Measurements from ENCODE around the gene SLC66A3.

Gene SLC66A3

DNA sequence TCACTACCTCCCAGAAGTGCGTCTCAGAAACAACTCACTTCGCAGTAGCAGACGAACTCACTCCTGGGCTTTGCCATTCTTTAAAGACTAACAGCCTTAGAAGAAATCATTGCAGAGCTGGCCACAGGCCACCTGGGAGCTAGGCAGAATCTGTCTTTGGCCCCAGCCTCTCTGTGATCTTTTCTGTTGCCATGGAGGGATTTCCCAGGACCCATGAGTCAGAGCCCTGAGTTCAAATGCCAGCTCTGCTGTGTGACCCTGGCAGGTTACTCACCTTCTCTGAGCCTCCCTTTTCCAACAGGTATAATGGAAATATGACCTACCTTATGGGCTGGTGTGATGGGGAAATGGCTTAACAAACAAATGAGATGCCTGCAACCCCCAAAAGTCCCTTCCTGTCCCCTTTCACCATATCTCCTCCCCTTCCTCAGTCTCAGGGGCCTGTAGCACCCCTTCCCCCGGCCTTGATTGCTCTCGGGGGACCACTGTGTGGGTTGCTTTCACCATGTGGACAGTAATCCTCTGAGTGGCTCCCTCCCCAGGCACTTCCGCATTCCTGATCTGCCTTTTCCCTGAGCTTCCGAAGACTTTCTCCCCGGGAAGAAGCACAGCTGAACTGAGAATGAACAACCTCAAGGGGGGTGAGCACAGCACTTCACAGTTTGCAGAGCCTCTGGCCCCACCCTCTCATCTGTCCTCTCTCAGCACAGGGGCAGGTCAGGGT, 34.0 kb upstream of the SLC66A3 start:
- in situ Hi-C loops (cut with HindIII; ENCODE audit: low pct_ligation_motif_present, low sequenced_read_pairs), result no loop called here
- DNase-seq, result no peak
- H3K27me3 ChIP-seq (replicated peaks), result no peaks in the 10 kb centered on the region
- no peak overlapping the region for H3K27ac ChIP-seq
- H3K4me3 ChIP-seq (ENCODE audit: low read depth, low read length), result no peak overlapping the region
- H3K36me3 ChIP-seq (replicated peaks), result no peaks in the 10 kb centered on the region
- TF ChIP-seq, protein P1, sequence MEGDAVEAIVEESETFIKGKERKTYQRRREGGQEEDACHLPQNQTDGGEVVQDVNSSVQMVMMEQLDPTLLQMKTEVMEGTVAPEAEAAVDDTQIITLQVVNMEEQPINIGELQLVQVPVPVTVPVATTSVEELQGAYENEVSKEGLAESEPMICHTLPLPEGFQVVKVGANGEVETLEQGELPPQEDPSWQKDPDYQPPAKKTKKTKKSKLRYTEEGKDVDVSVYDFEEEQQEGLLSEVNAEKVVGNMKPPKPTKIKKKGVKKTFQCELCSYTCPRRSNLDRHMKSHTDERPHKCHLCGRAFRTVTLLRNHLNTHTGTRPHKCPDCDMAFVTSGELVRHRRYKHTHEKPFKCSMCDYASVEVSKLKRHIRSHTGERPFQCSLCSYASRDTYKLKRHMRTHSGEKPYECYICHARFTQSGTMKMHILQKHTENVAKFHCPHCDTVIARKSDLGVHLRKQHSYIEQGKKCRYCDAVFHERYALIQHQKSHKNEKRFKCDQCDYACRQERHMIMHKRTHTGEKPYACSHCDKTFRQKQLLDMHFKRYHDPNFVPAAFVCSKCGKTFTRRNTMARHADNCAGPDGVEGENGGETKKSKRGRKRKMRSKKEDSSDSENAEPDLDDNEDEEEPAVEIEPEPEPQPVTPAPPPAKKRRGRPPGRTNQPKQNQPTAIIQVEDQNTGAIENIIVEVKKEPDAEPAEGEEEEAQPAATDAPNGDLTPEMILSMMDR (IDR thresholded peaks at IDR 0.05; ENCODE audit: low read depth, low read length, missing control alignments), result no peak

- TF ChIP-seq, protein P1 (IDR thresholded peaks at IDR 0.05; ENCODE audit: low read depth, low read length, missing control alignments), result no peak
- Histone ChIP-seq H3K27me3 (replicated peaks) (no peaks in the 10 kb centered on the region), H3K4me3 (ENCODE audit: low read depth, low read length) (no peak overlapping the region), H3K36me3 (replicated peaks) (no peaks in the 10 kb centered on the region), H3K27ac (no peak overlapping the region)
- in situ Hi-C loops (cut with HindIII; ENCODE audit: low pct_ligation_motif_present, low sequenced_read_pairs), result no loop called here
- DNase-seq, result no peak
These were observed 33.5 kb upstream of the SLC66A3 start for GRCh38 chr2:11121823-11122155.

GRCh38 chr2:11122380-11122779, 32.9 kb upstream of the SLC66A3 start:
- in situ Hi-C loops (cut with HindIII; ENCODE audit: low pct_ligation_motif_present, low sequenced_read_pairs), result no loop called here
- H3K27me3 ChIP-seq (replicated peaks), result no peaks in the 10 kb centered on the region
- TF ChIP-seq, protein P1 (IDR thresholded peaks at IDR 0.05; ENCODE audit: low read depth, low read length, missing control alignments), result no peak
- H3K36me3 ChIP-seq (replicated peaks), result no peaks in the 10 kb centered on the region
- H3K4me3 ChIP-seq (ENCODE audit: low read depth, low read length), result no peak overlapping the region
- no peak for DNase-seq
- H3K27ac ChIP-seq, result no peak overlapping the region

GRCh38 chr2:11123001-11123809, 32.1 kb upstream of the SLC66A3 start:
- in situ Hi-C loops (cut with HindIII; ENCODE audit: low pct_ligation_motif_present, low sequenced_read_pairs), result no loop called here
- no peak overlapping the region for H3K27ac ChIP-seq
- DNase-seq, result no peak
- no peaks in the 10 kb centered on the region for H3K27me3 ChIP-seq (replicated peaks)
- no peaks in the 10 kb centered on the region for H3K36me3 ChIP-seq (replicated peaks)
- TF ChIP-seq, protein P1 (IDR thresholded peaks at IDR 0.05; ENCODE audit: low read depth, low read length, missing control alignments), result no peak
- no peak overlapping the region for H3K4me3 ChIP-seq (ENCODE audit: low read depth, low read length)

- H3K27me3 ChIP-seq (replicated peaks), result no peaks in the 10 kb centered on the region
- H3K27ac ChIP-seq, result no peak overlapping the region
- no peaks in the 10 kb centered on the region for H3K36me3 ChIP-seq (replicated peaks)
- TF ChIP-seq, protein P1 (IDR thresholded peaks at IDR 0.05; ENCODE audit: low read depth, low read length, missing control alignments), result peak; percentile 98
- in situ Hi-C loops (cut with HindIII; ENCODE audit: low pct_ligation_motif_present, low sequenced_read_pairs), result no loop called here
- no peak overlapping the region for H3K4me3 ChIP-seq (ENCODE audit: low read depth, low read length)
- DNase-seq, result peak; percentile 47
These were observed 31.2 kb upstream of the SLC66A3 start for GRCh38 chr2:11123856-11124759.
